HL-60 (cell line): ENCODE data around the gene GKN2.

Source experiments
- DNase-seq, 2 experiments: peaks; one replicate each; pipeline ENCODE4 v3.0.0-alpha.2; 2010 to 2020; ENCODE audit warnings: low read depth in 1 of 2, low spot score in 1 of 2
- H3K27ac ChIP-seq: fragments of 250-450 bp; sonication (Bioruptor Pico); replicated peaks from 2 replicates; pipeline ENCODE4 v1.5.1; 2020; ENCODE audit warnings: mild to moderate bottlenecking, moderate library complexity
- H3K27me3 ChIP-seq: fragments of 250-450 bp; sonication (Bioruptor Pico); 2 replicates; pipeline ENCODE4 v1.5.1; 2021; ENCODE audit warnings: mild to moderate bottlenecking, moderate library complexity; ENCODE audit not compliant: insufficient read depth, poor library complexity, severe bottlenecking
- H3K4me3 ChIP-seq: replicated peaks from 2 replicates; pipeline ENCODE4 v1.5.1; 2011; ENCODE audit warnings: mild to moderate bottlenecking, control low read depth, low read length; ENCODE audit not compliant: insufficient read depth
- CTCF ChIP-seq: IDR thresholded peaks from one replicate; pipeline ENCODE4 v1.5.1; 2011; ENCODE audit warnings: low read length, control low read depth, inconsistent platforms; ENCODE audit not compliant: insufficient read depth
- GABPA ChIP-seq: IDR thresholded peaks from 2 replicates; pipeline ENCODE4 v1.6.1; 2012; ENCODE audit warnings: low read depth
- POLR2AphosphoS5 ChIP-seq: IDR thresholded peaks from 2 replicates; pipeline ENCODE4 v1.6.1; 2012; ENCODE audit warnings: low read depth
- SPI1 ChIP-seq: IDR thresholded peaks from 2 replicates; pipeline ENCODE4 v1.6.1; 2012; ENCODE audit warnings: low read depth, mild to moderate bottlenecking, borderline replicate concordance
- TF ChIP-seq, protein P1 (sequence below): IDR thresholded peaks from 2 replicates; pipeline ENCODE4 v1.6.1; 2012; ENCODE audit warnings: low read depth; ENCODE audit not compliant: insufficient replicate concordance

The GKN2 gene

GRCh38 chr2:68937346-68938055 lies 15.2 kb downstream of the GKN2 start:
- no peak for DNase-seq
- no peak for TF ChIP-seq SPI1
- TF ChIP-seq GABPA, result no peak
- TF ChIP-seq CTCF, result no peak
- no peak for TF ChIP-seq POLR2AphosphoS5
- TF ChIP-seq, protein P1, sequence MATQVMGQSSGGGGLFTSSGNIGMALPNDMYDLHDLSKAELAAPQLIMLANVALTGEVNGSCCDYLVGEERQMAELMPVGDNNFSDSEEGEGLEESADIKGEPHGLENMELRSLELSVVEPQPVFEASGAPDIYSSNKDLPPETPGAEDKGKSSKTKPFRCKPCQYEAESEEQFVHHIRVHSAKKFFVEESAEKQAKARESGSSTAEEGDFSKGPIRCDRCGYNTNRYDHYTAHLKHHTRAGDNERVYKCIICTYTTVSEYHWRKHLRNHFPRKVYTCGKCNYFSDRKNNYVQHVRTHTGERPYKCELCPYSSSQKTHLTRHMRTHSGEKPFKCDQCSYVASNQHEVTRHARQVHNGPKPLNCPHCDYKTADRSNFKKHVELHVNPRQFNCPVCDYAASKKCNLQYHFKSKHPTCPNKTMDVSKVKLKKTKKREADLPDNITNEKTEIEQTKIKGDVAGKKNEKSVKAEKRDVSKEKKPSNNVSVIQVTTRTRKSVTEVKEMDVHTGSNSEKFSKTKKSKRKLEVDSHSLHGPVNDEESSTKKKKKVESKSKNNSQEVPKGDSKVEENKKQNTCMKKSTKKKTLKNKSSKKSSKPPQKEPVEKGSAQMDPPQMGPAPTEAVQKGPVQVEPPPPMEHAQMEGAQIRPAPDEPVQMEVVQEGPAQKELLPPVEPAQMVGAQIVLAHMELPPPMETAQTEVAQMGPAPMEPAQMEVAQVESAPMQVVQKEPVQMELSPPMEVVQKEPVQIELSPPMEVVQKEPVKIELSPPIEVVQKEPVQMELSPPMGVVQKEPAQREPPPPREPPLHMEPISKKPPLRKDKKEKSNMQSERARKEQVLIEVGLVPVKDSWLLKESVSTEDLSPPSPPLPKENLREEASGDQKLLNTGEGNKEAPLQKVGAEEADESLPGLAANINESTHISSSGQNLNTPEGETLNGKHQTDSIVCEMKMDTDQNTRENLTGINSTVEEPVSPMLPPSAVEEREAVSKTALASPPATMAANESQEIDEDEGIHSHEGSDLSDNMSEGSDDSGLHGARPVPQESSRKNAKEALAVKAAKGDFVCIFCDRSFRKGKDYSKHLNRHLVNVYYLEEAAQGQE, result no peak
- no peak overlapping the region for H3K27ac ChIP-seq
- no peaks in the 10 kb centered on the region for H3K27me3 ChIP-seq
- H3K4me3 ChIP-seq, result no peak overlapping the region

DNA sequence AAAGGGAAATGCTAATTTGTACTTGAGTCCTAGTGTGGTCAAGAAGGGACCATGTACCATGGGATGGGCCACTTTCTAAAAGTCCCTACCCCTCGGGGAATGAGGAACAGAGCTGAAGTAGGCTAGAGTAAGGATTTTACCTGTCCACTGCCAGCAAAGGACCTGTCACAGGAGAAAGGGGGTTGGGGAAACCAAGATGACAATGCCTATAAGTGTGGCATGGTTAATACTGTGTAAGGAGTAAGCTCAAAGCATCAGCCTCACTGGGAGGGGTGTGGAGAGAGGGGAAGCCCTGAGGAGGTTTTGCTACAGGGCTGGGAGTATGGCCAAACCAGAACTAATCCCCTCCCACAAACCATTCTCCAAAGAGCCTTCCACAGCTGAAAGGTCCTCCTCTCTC lies 15.8 kb downstream of the GKN2 start:
- TF ChIP-seq POLR2AphosphoS5 (no peak), CTCF (no peak), GABPA (no peak), SPI1 (no peak)
- TF ChIP-seq, protein P1, result no peak
- no peaks in the 10 kb centered on the region for H3K27me3 ChIP-seq
- H3K27ac ChIP-seq, result no peak overlapping the region
- DNase-seq, result no peak
- H3K4me3 ChIP-seq, result no peak overlapping the region

DNA sequence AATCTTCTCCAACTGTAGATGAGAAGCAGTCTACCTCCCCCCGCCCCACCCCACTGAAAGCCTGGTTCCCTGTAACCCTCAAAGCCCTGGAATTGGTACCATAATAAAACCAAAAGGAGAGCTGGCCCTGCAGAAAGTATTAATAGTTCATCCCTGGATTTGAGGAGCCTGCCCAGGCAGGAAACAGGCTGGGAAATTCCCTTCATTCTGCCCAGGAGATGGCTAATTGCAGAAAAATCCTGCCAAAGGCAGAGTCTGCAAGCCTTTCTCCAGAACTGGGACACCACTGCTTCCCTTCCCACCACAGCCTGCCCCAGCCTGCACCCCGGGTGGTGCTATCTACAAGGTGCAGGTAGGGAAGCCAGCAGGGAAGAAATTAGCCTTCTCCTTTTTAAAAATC lies 16.3 kb downstream of the GKN2 start:
- no peak overlapping the region for H3K27ac ChIP-seq
- no peaks in the 10 kb centered on the region for H3K27me3 ChIP-seq
- TF ChIP-seq POLR2AphosphoS5 (no peak), CTCF (no peak), SPI1 (no peak), GABPA (no peak)
- TF ChIP-seq, protein P1, result no peak
- H3K4me3 ChIP-seq, result no peak overlapping the region
- no peak for DNase-seq
